Upper lobe of left lung (tissue), 4 donors: ENCODE data around the gene CCL19.

Experiments
- EP300 ChIP-seq, 4 donors: sonication (generic); formaldehyde crosslinking; IDR thresholded peaks; one replicate each; pipeline ENCODE4 v1.5.1; 2017; ENCODE audit warnings: antibody characterized with exemption in 4 of 4, control low read depth in 2 of 4
- POLR2A ChIP-seq, 4 donors: fragments of 450-650 bp; IDR thresholded peaks; one replicate each; pipeline ENCODE4 v1.5.1; 2016 to 2017; ENCODE audit warnings: antibody characterized with exemption in 4 of 4, mild to moderate bottlenecking in 2 of 4
- POLR2AphosphoS5 ChIP-seq, 2 donors: sonication (generic); formaldehyde crosslinking; IDR thresholded peaks; one replicate each; pipeline ENCODE4 v1.5.1; 2017; ENCODE audit warnings: antibody characterized with exemption in 2 of 2
- TF ChIP-seq, protein P1 (sequence below), 6 experiments: fragments of 450-650 bp in 4 of 6; fragments of 200-600 bp in 2 of 6; sonication (generic) in 2 of 6; IDR thresholded peaks; one replicate each; pipeline ENCODE4 v1.5.1; 2016 to 2019; ENCODE audit warnings: antibody characterized with exemption in 6 of 6

DNA sequence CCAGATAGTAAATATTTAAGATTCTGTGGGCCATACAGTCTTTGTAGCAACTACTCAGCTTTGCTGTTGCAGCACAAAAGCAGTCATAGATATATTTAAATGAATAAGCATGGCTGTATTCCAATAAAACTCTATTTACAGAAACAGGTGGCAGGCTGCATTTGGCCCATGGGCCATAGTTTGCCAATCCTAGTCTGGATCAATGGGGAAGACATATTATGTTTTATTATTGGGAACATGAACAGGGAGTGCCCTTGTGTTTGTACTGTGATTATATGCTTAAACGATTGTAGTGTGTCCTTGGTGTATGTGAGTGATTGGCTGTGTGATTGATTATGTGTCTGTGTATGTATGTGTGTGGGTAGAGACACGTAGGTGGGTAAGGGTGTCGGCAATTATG is 16.6 kb downstream of the CCL19 start:
- TF ChIP-seq POLR2AphosphoS5 (IDR thresholded peaks at IDR 0.05) (no peak), POLR2A (IDR thresholded peaks at IDR 0.05) (no peak), EP300 (IDR thresholded peaks at IDR 0.05) (no peak)
- TF ChIP-seq, protein P1, sequence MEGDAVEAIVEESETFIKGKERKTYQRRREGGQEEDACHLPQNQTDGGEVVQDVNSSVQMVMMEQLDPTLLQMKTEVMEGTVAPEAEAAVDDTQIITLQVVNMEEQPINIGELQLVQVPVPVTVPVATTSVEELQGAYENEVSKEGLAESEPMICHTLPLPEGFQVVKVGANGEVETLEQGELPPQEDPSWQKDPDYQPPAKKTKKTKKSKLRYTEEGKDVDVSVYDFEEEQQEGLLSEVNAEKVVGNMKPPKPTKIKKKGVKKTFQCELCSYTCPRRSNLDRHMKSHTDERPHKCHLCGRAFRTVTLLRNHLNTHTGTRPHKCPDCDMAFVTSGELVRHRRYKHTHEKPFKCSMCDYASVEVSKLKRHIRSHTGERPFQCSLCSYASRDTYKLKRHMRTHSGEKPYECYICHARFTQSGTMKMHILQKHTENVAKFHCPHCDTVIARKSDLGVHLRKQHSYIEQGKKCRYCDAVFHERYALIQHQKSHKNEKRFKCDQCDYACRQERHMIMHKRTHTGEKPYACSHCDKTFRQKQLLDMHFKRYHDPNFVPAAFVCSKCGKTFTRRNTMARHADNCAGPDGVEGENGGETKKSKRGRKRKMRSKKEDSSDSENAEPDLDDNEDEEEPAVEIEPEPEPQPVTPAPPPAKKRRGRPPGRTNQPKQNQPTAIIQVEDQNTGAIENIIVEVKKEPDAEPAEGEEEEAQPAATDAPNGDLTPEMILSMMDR (IDR thresholded peaks at IDR 0.05), result no peak
